ENCODE measurements around the gene RPS10. TPM values are rescaled to one million over a fixed set of nuclear protein-coding genes. Genes with fewer than 3 reads are reported as not detected.

RPS10 gene
- total RNA-seq, 2 experiments from 2014 or later, result 1,714 to 2,938 TPM

DNA sequence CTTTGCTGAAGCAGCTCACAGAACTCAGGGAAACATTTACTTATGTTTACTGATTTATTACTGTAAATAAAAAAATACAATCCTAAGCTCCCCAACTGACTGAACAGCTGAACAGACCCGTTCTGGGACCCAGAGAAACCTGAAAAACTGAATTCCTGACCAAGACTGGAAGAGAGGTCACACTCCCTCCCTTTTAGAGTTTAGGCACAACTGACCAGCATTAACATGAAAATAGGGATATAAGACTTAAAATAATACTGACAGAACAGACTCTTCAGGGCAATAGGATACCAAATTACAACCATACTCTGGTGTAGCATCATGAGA lies 11.7 kb upstream of the RPS10 start:
- ChIA-PET CTCF (ENCODE audit: unreplicated experiment) (no interaction called here), POLR2A (interaction anchor here (0.7 to 1.6 kb wide), 2 partner anchors 12 to 725 kb away, joined by 3 to 5 read pairs; partner anchors contain the start of gene RPS10)
- BruUV-seq (replicated peaks), result no TSS peak
- Histone ChIP-seq H3K36me3 (ENCODE audit: insufficient read depth, low read length) (no peaks in the 10 kb centered on the region; the same call in 1 of the 2 replicates), H3K27ac (ENCODE audit: low read depth, low read length, poor library complexity, severe bottlenecking) (no peak overlapping the region), H3K79me2 (ENCODE audit: insufficient read depth, low read depth, low read length) (no peaks in the 10 kb centered on the region), H3K9me3 (ENCODE audit: low read length) (peaks cover 17% of the 10 kb centered on the region), H2AFZ (ENCODE audit: low read length) (no peak overlapping the region), H3K4me1 (ENCODE audit: insufficient read depth, low read length, poor library complexity, severe bottlenecking) (peaks cover 28% of the 10 kb centered on the region), H3K4me2 (ENCODE audit: low read length) (no peak overlapping the region), H4K20me1 (ENCODE audit: insufficient read depth, low read length) (no peaks in the 10 kb centered on the region), H3K9me2 (ENCODE audit: insufficient read depth, low read length) (no peaks in the 10 kb centered on the region), H3K4me3 (ENCODE audit: low read depth, low read length, poor library complexity, severe bottlenecking) (no peak overlapping the region)
- intact Hi-C loops (cut with micrococcal nuclease; ENCODE audit: unreplicated experiment), result no loop called here
- TF ChIP-seq, protein P1, sequence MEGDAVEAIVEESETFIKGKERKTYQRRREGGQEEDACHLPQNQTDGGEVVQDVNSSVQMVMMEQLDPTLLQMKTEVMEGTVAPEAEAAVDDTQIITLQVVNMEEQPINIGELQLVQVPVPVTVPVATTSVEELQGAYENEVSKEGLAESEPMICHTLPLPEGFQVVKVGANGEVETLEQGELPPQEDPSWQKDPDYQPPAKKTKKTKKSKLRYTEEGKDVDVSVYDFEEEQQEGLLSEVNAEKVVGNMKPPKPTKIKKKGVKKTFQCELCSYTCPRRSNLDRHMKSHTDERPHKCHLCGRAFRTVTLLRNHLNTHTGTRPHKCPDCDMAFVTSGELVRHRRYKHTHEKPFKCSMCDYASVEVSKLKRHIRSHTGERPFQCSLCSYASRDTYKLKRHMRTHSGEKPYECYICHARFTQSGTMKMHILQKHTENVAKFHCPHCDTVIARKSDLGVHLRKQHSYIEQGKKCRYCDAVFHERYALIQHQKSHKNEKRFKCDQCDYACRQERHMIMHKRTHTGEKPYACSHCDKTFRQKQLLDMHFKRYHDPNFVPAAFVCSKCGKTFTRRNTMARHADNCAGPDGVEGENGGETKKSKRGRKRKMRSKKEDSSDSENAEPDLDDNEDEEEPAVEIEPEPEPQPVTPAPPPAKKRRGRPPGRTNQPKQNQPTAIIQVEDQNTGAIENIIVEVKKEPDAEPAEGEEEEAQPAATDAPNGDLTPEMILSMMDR (conservative IDR thresholded peaks at IDR 0.05; ENCODE audit: low read length), result no peak
- no peak for TF ChIP-seq EZH2phosphoT487 (IDR thresholded peaks at IDR 0.05; ENCODE audit: borderline replicate concordance, low read depth, low read length)
- DNase-seq (ENCODE audit: low spot score), result no peak

DNA sequence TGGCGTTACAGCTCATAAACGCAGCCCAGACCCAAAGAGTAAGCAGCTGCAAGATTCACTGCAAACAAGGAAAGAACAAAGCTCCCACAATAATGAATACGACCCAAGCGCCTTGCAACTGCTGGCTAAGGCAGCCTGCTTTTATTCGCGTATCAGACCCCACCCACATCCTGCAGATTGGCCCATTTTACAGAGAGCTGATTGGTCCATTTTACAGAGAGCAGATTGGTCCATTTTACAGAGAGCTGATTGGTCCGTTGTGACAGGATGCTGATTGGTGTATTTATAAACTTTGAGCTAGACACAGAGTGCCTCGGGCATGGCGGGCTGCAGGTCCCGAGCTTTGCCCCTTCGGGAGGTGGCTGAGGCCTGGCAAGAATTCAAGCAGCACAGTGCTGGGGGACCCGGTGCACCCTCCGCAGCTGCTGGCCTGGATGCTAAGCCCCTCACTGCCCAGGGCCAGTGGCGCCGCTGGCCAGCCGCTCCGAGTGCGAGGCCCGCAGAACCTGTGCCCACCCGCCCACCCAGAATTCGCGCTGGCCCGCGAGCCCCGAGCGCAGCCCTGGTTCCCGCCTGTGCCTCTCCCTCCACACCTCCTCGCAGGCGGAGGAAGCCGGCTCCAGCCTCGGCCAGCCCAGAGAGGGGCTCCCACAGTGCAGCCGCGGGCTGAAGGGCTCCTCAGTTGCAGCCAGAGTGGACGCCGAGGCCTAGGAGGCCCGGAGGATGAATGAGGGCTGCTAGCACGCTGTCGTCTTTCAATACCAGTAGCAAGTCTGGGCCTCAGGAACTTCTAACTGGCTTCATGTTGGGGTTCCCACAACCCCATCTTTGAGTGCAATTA lies 11.2 kb upstream of the RPS10 start:
- intact Hi-C loops (cut with micrococcal nuclease; ENCODE audit: unreplicated experiment), result no loop called here
- no peak for DNase-seq (ENCODE audit: low spot score)
- Histone ChIP-seq H3K36me3 (ENCODE audit: insufficient read depth, low read length) (no peaks in the 10 kb centered on the region; the same call in 1 of the 2 replicates), H2AFZ (ENCODE audit: low read length) (no peak overlapping the region), H3K9me3 (ENCODE audit: low read length) (peaks cover 17% of the 10 kb centered on the region), H4K20me1 (ENCODE audit: insufficient read depth, low read length) (no peaks in the 10 kb centered on the region), H3K9me2 (ENCODE audit: insufficient read depth, low read length) (no peaks in the 10 kb centered on the region), H3K27ac (ENCODE audit: low read depth, low read length, poor library complexity, severe bottlenecking) (no peak overlapping the region), H3K4me3 (ENCODE audit: low read depth, low read length, poor library complexity, severe bottlenecking) (no peak overlapping the region), H3K4me2 (ENCODE audit: low read length) (no peak overlapping the region), H3K79me2 (ENCODE audit: insufficient read depth, low read depth, low read length) (no peaks in the 10 kb centered on the region), H3K4me1 (ENCODE audit: insufficient read depth, low read length, poor library complexity, severe bottlenecking) (peaks cover 22% of the 10 kb centered on the region)
- no TSS peak for BruUV-seq (replicated peaks)
- ChIA-PET POLR2A (interaction anchor here (0.7 to 1.6 kb wide), 3 partner anchors 9 to 726 kb away, joined by 3 to 5 read pairs (median 4); partner anchors contain the start of gene RPS10), CTCF (ENCODE audit: unreplicated experiment) (no interaction called here)
- TF ChIP-seq, protein P1 (conservative IDR thresholded peaks at IDR 0.05; ENCODE audit: low read length), result no peak
- TF ChIP-seq EZH2phosphoT487 (IDR thresholded peaks at IDR 0.05; ENCODE audit: borderline replicate concordance, low read depth, low read length), result no peak

DNA sequence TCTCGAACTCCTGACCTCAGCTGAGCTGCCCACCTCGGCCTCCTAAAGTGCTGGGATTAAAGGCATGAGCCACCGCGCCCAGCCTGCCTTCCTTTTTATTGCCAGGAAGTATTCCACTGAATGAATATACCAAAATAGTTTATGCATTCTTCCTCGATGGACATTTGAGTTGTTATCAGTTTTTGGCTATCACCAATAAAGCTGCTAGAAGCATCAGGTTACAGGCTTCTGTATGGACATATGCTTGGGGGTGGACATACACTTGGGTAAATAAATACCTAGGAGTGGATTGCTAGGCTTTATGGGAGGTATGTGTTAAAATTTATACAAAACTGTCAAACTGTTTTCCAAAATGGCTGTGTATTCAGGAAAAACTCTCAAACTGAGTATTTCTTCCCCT lies 10.0 kb upstream of the RPS10 start:
- Histone ChIP-seq H3K4me1 (ENCODE audit: insufficient read depth, low read length, poor library complexity, severe bottlenecking) (peaks cover 11% of the 10 kb centered on the region), H3K36me3 (ENCODE audit: insufficient read depth, low read length) (no peaks in the 10 kb centered on the region; the same call in 1 of the 2 replicates), H3K4me3 (ENCODE audit: low read depth, low read length, poor library complexity, severe bottlenecking) (no peak overlapping the region), H3K79me2 (ENCODE audit: insufficient read depth, low read depth, low read length) (no peaks in the 10 kb centered on the region), H3K9me2 (ENCODE audit: insufficient read depth, low read length) (no peaks in the 10 kb centered on the region), H3K27ac (ENCODE audit: low read depth, low read length, poor library complexity, severe bottlenecking) (no peak overlapping the region), H2AFZ (ENCODE audit: low read length) (no peak overlapping the region), H3K9me3 (ENCODE audit: low read length) (peaks cover 17% of the 10 kb centered on the region), H3K4me2 (ENCODE audit: low read length) (no peak overlapping the region), H4K20me1 (ENCODE audit: insufficient read depth, low read length) (no peaks in the 10 kb centered on the region)
- no peak for DNase-seq (ENCODE audit: low spot score)
- TF ChIP-seq, protein P1 (conservative IDR thresholded peaks at IDR 0.05; ENCODE audit: low read length), result no peak
- TF ChIP-seq EZH2phosphoT487 (IDR thresholded peaks at IDR 0.05; ENCODE audit: borderline replicate concordance, low read depth, low read length), result no peak
- BruUV-seq (replicated peaks), result no TSS peak
- ChIA-PET CTCF (ENCODE audit: unreplicated experiment) (no interaction called here), POLR2A (interaction anchor here (0.6 kb wide), 1 partner anchor 1902 kb away, joined by 5 read pairs; no protein-coding TSS in a partner anchor)
- intact Hi-C loops (cut with micrococcal nuclease; ENCODE audit: unreplicated experiment), result no loop called here

All from OCI-LY7 (cell line).